Astrocyte (in vitro differentiated cells and primary cell): Measurements from ENCODE around the gene DISC1.

Experiments used
- EZH2 ChIP-seq: IDR thresholded peaks from 2 replicates; pipeline ENCODE4 v1.6.1; 2012; ENCODE audit warnings: mild to moderate bottlenecking, low read length, inconsistent platforms; ENCODE audit not compliant: insufficient read depth
- TF ChIP-seq, protein P1 (sequence below): IDR thresholded peaks from 2 replicates; pipeline ENCODE4 v1.5.1; 2011; ENCODE audit warnings: low read depth, mild to moderate bottlenecking, inconsistent platforms, low read length, moderate library complexity; ENCODE audit not compliant: insufficient read depth

DNA sequence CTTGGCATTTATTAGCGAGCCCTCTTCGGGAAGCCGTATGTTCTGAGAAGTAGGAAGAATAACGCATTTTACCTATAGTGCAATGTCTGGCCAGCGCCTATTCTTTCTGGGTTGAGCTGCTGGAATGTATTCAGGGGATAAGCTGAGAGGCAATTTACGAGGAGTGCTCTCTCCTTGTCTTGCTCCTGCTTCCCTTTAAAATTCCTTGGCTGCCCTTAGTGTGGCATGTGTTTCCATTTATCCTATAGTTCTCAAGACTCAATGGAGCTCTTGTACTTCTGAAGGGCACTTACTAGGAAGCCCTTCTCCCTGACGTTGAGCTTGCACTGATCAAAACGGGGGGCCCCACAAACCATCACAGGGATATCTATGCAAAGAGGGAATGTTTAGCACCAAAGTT lies 364.6 kb downstream of the DISC1 start:
- TF ChIP-seq, protein P1, sequence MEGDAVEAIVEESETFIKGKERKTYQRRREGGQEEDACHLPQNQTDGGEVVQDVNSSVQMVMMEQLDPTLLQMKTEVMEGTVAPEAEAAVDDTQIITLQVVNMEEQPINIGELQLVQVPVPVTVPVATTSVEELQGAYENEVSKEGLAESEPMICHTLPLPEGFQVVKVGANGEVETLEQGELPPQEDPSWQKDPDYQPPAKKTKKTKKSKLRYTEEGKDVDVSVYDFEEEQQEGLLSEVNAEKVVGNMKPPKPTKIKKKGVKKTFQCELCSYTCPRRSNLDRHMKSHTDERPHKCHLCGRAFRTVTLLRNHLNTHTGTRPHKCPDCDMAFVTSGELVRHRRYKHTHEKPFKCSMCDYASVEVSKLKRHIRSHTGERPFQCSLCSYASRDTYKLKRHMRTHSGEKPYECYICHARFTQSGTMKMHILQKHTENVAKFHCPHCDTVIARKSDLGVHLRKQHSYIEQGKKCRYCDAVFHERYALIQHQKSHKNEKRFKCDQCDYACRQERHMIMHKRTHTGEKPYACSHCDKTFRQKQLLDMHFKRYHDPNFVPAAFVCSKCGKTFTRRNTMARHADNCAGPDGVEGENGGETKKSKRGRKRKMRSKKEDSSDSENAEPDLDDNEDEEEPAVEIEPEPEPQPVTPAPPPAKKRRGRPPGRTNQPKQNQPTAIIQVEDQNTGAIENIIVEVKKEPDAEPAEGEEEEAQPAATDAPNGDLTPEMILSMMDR = no peak
- TF ChIP-seq EZH2 = no peak
